Measurements from ENCODE around the gene AP1AR. TPM values are rescaled to one million over a fixed set of nuclear protein-coding genes. Genes with fewer than 3 reads are reported as not detected.
"Not testable (repeated sequence)": the region's sequence is repeated elsewhere in the genome, so short reads cannot be mapped to it uniquely, and the experiment has no call there.

Gene AP1AR
- total RNA-seq, 2 donors from 2014 or later: 9.1 to 12.5 TPM

DNA sequence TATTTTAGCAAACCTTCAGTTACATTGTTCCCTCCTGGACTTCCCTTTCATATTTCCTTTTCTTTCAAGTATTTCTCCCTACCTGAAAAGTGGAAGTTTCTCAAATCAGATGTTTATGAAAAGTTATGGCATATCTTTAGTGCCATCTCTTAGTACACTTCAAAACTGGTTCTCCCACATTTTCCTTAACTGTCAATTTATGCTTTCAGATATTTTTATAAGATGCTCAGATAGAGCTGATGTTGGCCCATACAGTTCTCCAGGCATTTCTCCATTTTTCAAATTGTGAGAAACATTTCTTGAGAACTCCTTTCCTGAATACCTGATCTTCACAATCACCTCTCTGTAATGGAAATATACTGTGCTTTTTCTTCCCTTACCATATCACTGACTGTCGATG is 32.5 kb upstream of the AP1AR start:
- Histone ChIP-seq H3K27me3 (no peaks in the 10 kb centered on the region), H3K4me1 (no peaks in the 10 kb centered on the region), H3K36me3 (replicated peaks in 1 of 2; ENCODE audit: insufficient read depth in 1 of 2, low read depth in 2 of 2) (no peaks in the 10 kb centered on the region), H3K27ac (no peak overlapping the region), H3K4me3 (no peak overlapping the region), H3K9me3 (no peaks in the 10 kb centered on the region)
- intact Hi-C loops (cut with DNase I): no loop called here
- WGBS, 2 donors: 44 to 62% methylated on average over 1 of the region's 1 CpG
- DNase-seq (no peak), ATAC-seq (no peak)
- TF ChIP-seq CTCF (IDR thresholded peaks at IDR 0.05) (no peak), POLR2A (IDR thresholded peaks at IDR 0.05) (no peak)

- peaks cover 0 to 3% of the 10 kb centered on the region in 2 donors for H3K27me3 ChIP-seq
- intact Hi-C loops (cut with DNase I): no loop called here
- no peaks in the 10 kb centered on the region for H3K36me3 ChIP-seq (replicated peaks in 1 of 2; ENCODE audit: insufficient read depth in 1 of 2, low read depth in 2 of 2)
- TF ChIP-seq CTCF (IDR thresholded peaks at IDR 0.05) (no peak), POLR2A (IDR thresholded peaks at IDR 0.05) (no peak)
- DNase-seq (no peak), ATAC-seq (no peak)
- H3K4me3 ChIP-seq: no peak overlapping the region
- H3K27ac ChIP-seq: no peak overlapping the region
- WGBS, 2 donors: 64 to 69% methylated on average over 4 of the region's 4 CpGs
- H3K9me3 ChIP-seq: no peaks in the 10 kb centered on the region
- no peaks in the 10 kb centered on the region for H3K4me1 ChIP-seq
These were observed 29.6 kb upstream of the AP1AR start for GRCh38 chr4:112201915-112202505.

DNA sequence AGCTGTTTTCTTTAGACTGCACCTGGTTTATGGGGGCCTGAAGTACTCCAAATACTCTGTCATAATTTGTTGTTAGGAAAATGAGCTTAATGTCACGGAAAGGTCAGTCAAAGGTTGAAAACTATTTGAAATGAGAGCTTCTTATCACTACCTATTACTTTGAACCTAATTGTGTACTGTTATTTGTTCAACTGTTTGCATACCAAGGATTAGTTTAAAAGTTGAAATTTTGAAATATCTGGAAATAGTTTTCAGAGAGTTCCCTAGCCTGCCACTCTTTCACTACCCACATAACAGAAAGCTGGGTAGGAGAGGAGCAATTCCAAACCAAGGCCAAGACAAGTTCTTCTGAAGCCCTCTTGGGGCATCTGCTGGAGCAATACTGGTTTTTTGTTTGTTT is 28.0 kb upstream of the AP1AR start:
- DNase-seq (no peak), ATAC-seq (no peak)
- 88 to 89% methylated on average over 1 of the region's 1 CpG for WGBS, 2 donors
- Histone ChIP-seq H3K4me3 (no peak overlapping the region), H3K27me3 (peaks cover 0 to 3% of the 10 kb centered on the region in 2 donors), H3K4me1 (no peaks in the 10 kb centered on the region), H3K36me3 (replicated peaks in 1 of 2; ENCODE audit: insufficient read depth in 1 of 2, low read depth in 2 of 2) (no peaks in the 10 kb centered on the region), H3K27ac (no peak overlapping the region), H3K9me3 (no peaks in the 10 kb centered on the region)
- intact Hi-C loops (cut with DNase I): no loop called here
- TF ChIP-seq POLR2A (IDR thresholded peaks at IDR 0.05) (no peak), CTCF (IDR thresholded peaks at IDR 0.05) (no peak)

- H3K4me3 ChIP-seq: no peak overlapping the region
These were observed 25.2 kb upstream of the AP1AR start for GRCh38 chr4:112206431-112206830.

DNA sequence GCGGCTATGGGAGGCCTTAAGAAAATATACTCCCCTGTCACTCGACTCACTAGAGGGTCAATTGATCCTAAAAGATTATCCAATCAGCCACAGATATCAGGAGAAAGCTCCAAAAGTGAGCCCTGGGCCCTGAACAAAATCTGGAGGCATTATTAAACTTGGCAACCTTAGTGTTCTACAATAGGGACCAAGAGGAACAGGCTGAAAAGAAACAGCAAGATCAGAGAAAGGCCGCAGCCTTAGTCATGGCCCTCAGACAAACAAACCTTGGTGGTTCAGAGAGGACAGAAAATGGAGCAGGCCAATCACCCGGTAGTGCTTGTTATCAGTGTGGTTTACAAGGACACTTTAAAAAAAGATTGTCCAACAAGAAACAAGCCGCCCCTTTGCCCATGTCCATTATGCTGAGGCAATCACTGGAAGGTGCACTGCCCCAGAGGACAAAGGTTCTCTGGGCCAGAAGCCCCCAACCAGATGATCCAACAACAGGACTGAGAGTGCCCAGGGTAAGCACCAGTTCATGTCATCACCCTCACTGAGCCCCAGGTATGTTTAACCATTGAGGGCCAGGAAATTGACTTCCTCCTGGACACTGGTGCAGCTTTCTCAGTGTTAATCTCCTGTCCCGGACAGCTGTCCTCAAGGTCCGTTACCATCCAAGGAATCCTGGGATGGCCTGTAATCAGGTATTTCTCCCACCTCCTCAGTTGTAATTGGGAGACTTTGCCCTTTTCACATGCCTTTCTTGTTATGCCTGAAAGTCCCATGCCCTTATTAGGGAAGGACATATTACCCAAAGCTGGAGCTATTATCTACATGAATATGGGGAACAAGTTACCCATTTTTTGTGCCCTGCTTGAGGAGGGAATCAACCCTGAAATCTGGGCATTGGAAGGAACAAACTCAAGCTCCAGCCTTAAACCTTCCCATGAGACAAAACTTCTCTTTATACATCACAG is 23.2 kb upstream of the AP1AR start:
- H3K9me3 ChIP-seq; ATAC-seq; H3K36me3 ChIP-seq (replicated peaks in 1 of 2; ENCODE audit: insufficient read depth in 1 of 2, low read depth in 2 of 2); H3K27me3 ChIP-seq; H3K4me1 ChIP-seq; H3K4me3 ChIP-seq; intact Hi-C loops (cut with DNase I); H3K27ac ChIP-seq; DNase-seq: not testable (repeated sequence)
- 67 to 72% methylated on average over 7 of the region's 7 CpGs for WGBS, 2 donors

More at GRCh38 chr4:112206431-112206830, 25.2 kb upstream of the AP1AR start:
- ATAC-seq (no peak), DNase-seq (no peak)
- WGBS, 2 donors: 51 to 62% methylated on average over 2 of the region's 2 CpGs
- Histone ChIP-seq H3K27me3 (peaks cover 0 to 3% of the 10 kb centered on the region in 2 donors), H3K36me3 (replicated peaks in 1 of 2; ENCODE audit: insufficient read depth in 1 of 2, low read depth in 2 of 2) (no peaks in the 10 kb centered on the region), H3K4me1 (no peaks in the 10 kb centered on the region), H3K9me3 (no peaks in the 10 kb centered on the region), H3K27ac (no peak overlapping the region)
- TF ChIP-seq POLR2A (IDR thresholded peaks at IDR 0.05) (no peak), CTCF (IDR thresholded peaks at IDR 0.05) (no peak)
- intact Hi-C loops (cut with DNase I): no loop called here

Measured in body of pancreas (tissue), 4 donors.